Fibroblast of lung (primary cell): Measurements from ENCODE around the gene NT5C1B. TPM values are rescaled to one million over a fixed set of nuclear protein-coding genes. Genes with fewer than 3 reads are reported as not detected.

Source experiments
- DNase-seq, 2 donors: peaks; one replicate each; pipeline versions ENCODE4 v3.0.0 to v3.0.0-alpha.2; 2010; ENCODE audit warnings: low read depth in 2 of 2
- H2AFZ ChIP-seq: 2 replicates; pipeline ENCODE4 v1.5.1; 2012; ENCODE audit warnings: low read length, control low read depth, inconsistent platforms
- H3K27ac ChIP-seq: 2 replicates; pipeline ENCODE4 v1.5.1; 2011; ENCODE audit warnings: low read length, control low read depth; ENCODE audit not compliant: insufficient read depth
- H3K27me3 ChIP-seq: 2 replicates; pipeline ENCODE4 v1.5.1; 2011; ENCODE audit warnings: mild to moderate bottlenecking, low read length; ENCODE audit not compliant: control insufficient read depth, insufficient read depth
- H3K36me3 ChIP-seq: 2 replicates; pipeline ENCODE4 v1.5.1; 2011; ENCODE audit warnings: low read length; ENCODE audit not compliant: control insufficient read depth, insufficient read depth
- H3K4me1 ChIP-seq: 2 replicates; pipeline ENCODE4 v1.5.1; 2011; ENCODE audit warnings: low read length; ENCODE audit not compliant: control insufficient read depth, insufficient read depth; ENCODE audit errors: extremely low read depth
- H3K4me2 ChIP-seq: 2 replicates; pipeline ENCODE4 v1.5.1; 2011; ENCODE audit warnings: low read length, control low read depth; ENCODE audit not compliant: insufficient read depth; ENCODE audit errors: extremely low read depth
- H3K4me3 ChIP-seq, 4 experiments: fragments of 200-600 bp in 1 of 4; sonication (generic) in 1 of 4; replicated peaks in 1 of 4; 2 replicates each; pipeline ENCODE4 v1.5.1; 2011 to 2016; ENCODE audit warnings: low read length in 4 of 4, low read depth in 3 of 4, mild to moderate bottlenecking in 3 of 4, control low read depth in 2 of 4, inconsistent platforms in 1 of 4, mixed read lengths in 1 of 4; ENCODE audit not compliant: insufficient read depth in 1 of 4; ENCODE audit errors: control extremely low read depth in 1 of 4
- H3K79me2 ChIP-seq: 2 replicates; pipeline ENCODE4 v1.5.1; 2012; ENCODE audit warnings: mild to moderate bottlenecking, low read length, inconsistent platforms; ENCODE audit not compliant: control insufficient read depth, insufficient read depth
- H3K9ac ChIP-seq: 2 replicates; pipeline ENCODE4 v1.5.1; 2011; ENCODE audit warnings: mild to moderate bottlenecking, low read length, control low read depth; ENCODE audit not compliant: insufficient read depth
- H3K9me3 ChIP-seq: 2 replicates; pipeline ENCODE4 v1.5.1; 2012; ENCODE audit warnings: low read depth, low read length; ENCODE audit not compliant: control insufficient read depth, insufficient read depth
- H4K20me1 ChIP-seq: 2 replicates; pipeline ENCODE4 v1.5.1; 2011; ENCODE audit warnings: low read length; ENCODE audit not compliant: control insufficient read depth, insufficient read depth; ENCODE audit errors: extremely low read depth
- CTCF ChIP-seq, 2 donors: IDR thresholded peaks in 1 of 2; conservative IDR thresholded peaks in 1 of 2; 1 replicate in 1 of 2; 2 replicates in 1 of 2; pipeline ENCODE4 v1.5.1; 2011 to 2012; ENCODE audit warnings: low read length in 2 of 2, control low read depth in 1 of 2, inconsistent platforms in 1 of 2, low read depth in 1 of 2, mild to moderate bottlenecking in 1 of 2
- EZH2 ChIP-seq: IDR thresholded peaks from 2 replicates; pipeline ENCODE4 v1.5.1; 2012; ENCODE audit warnings: low read length, control low read depth, mild to moderate bottlenecking; ENCODE audit errors: missing control alignments
- polyA plus RNA-seq, 2 donors: library from polyadenylated mRNA; depleted of rRNA in 1 of 2; stranded (reverse) in 1 of 2; unstranded in 1 of 2; fragments of >200 nt; gene quantifications; 2 replicates each; pipeline ENCODE4 v1.2.1, GENCODE V29; 2011 to 2012; ENCODE audit warnings: missing spikeins in 1 of 2
- total RNA-seq: library from RNA; depleted of rRNA; stranded (reverse); fragments of >200 nt; gene quantifications from 2 replicates; pipeline ENCODE4 v1.2.1, GENCODE V29; 2014

Gene NT5C1B
- total and polyA plus RNA-seq, 2 donors (not counting 1 experiment from before 2014, with no cell fraction given), result not detected

- Histone ChIP-seq H3K4me1 (peaks cover 12% of the 10 kb centered on the region), H3K4me3 (no peak overlapping the region), H3K79me2 (no peaks in the 10 kb centered on the region), H3K36me3 (no peaks in the 10 kb centered on the region), H4K20me1 (no peaks in the 10 kb centered on the region), H3K27me3 (no peaks in the 10 kb centered on the region), H3K27ac (no peak overlapping the region), H3K9ac (no peak overlapping the region), H3K4me2 (no peak overlapping the region), H2AFZ (no peak overlapping the region), H3K9me3 (no peaks in the 10 kb centered on the region)
- TF ChIP-seq CTCF (conservative IDR thresholded peaks at IDR 0.05 in 1 of 2, IDR thresholded peaks at IDR 0.05 in 1 of 2; ENCODE audit: low read depth in 1 of 2, low read length in 2 of 2) (no peak), EZH2 (no peak)
- DNase-seq, result peak in 1 of 2 donors; percentile 54
Measured at GRCh38 chr2:18522484-18523146, 66.8 kb downstream of the NT5C1B start.

- Histone ChIP-seq H3K9me3 (no peaks in the 10 kb centered on the region), H2AFZ (no peak overlapping the region), H4K20me1 (no peaks in the 10 kb centered on the region), H3K4me1 (peaks cover 12% of the 10 kb centered on the region), H3K79me2 (no peaks in the 10 kb centered on the region), H3K9ac (no peak overlapping the region), H3K36me3 (no peaks in the 10 kb centered on the region), H3K4me2 (peak overlapping the region; percentile 4), H3K27ac (no peak overlapping the region), H3K4me3 (no peak overlapping the region), H3K27me3 (no peaks in the 10 kb centered on the region)
- TF ChIP-seq EZH2 (no peak), CTCF (conservative IDR thresholded peaks at IDR 0.05 in 1 of 2, IDR thresholded peaks at IDR 0.05 in 1 of 2; ENCODE audit: low read depth in 1 of 2, low read length in 2 of 2) (peak; percentile 86 to 94)
- peak; percentile 65 to 83 for DNase-seq
Measured at GRCh38 chr2:18520451-18521425, 68.6 kb downstream of the NT5C1B start.

- Histone ChIP-seq H3K4me1 (peaks cover 12% of the 10 kb centered on the region), H3K36me3 (no peaks in the 10 kb centered on the region), H3K4me2 (peak overlapping the region; percentile 4)
Measured at GRCh38 chr2:18519914-18520450, 69.4 kb downstream of the NT5C1B start.

More at GRCh38 chr2:18519914-18520450, 69.4 kb downstream of the NT5C1B start:
- TF ChIP-seq EZH2, result no peak
- TF ChIP-seq CTCF (conservative IDR thresholded peaks at IDR 0.05 in 1 of 2, IDR thresholded peaks at IDR 0.05 in 1 of 2; ENCODE audit: low read depth in 1 of 2, low read length in 2 of 2), result no peak
- H3K79me2 ChIP-seq, result no peaks in the 10 kb centered on the region
- H4K20me1 ChIP-seq, result no peaks in the 10 kb centered on the region
- no peak overlapping the region for H2AFZ ChIP-seq
- H3K4me3 ChIP-seq, result no peak overlapping the region
- no peaks in the 10 kb centered on the region for H3K9me3 ChIP-seq
- no peak overlapping the region for H3K9ac ChIP-seq
- no peaks in the 10 kb centered on the region for H3K27me3 ChIP-seq
- DNase-seq, result no peak
- no peak overlapping the region for H3K27ac ChIP-seq
